ENCODE data around the gene CAMKMT. TPM values are rescaled to one million over a fixed set of nuclear protein-coding genes. Genes with fewer than 3 reads are reported as not detected.
"Not testable (repeated sequence)": the region's sequence is repeated elsewhere in the genome, so short reads cannot be mapped to it uniquely, and the experiment has no call there.

The CAMKMT gene
- total and polyA plus RNA-seq, 2 donors (not counting 1 experiment from before 2014, with no cell fraction given): 6.2 to 23.3 TPM

- no CpG with 5 or more reads among the region's 3 CpGs for WGBS (ENCODE audit: insufficient coverage)
- no peak overlapping the region for H3K27ac Mint-ChIP-seq
- peaks cover 15% of the 10 kb centered on the region for H3K4me1 Mint-ChIP-seq
- no peak for DNase-seq
- no peak overlapping the region for H3K4me3 Mint-ChIP-seq
- no peaks in the 10 kb centered on the region for H3K36me3 ChIP-seq (replicated peaks in 1 of 2; ENCODE audit: control extremely low read depth in 1 of 2, control insufficient read depth in 1 of 2, extremely low read depth in 1 of 2, insufficient read depth in 2 of 2, low read length in 1 of 2)
- H2AFZ ChIP-seq (ENCODE audit: insufficient read depth, low read depth, low read length, poor library complexity, severe bottlenecking): no peak overlapping the region
- H3K27me3 ChIP-seq (replicated peaks in 1 of 4; ENCODE audit: control extremely low read depth in 1 of 4, control insufficient read depth in 3 of 4, insufficient read depth in 4 of 4, low read length in 3 of 4): no peaks in the 10 kb centered on the region
- no peaks in the 10 kb centered on the region for H3K9me3 ChIP-seq (ENCODE audit: control extremely low read depth in 1 of 3, control insufficient read depth in 2 of 3, insufficient read depth in 1 of 3, low read length in 2 of 3)
- no peak overlapping the region for H3K4me3 ChIP-seq (ENCODE audit: control extremely low read depth in 1 of 5, extremely low read depth in 1 of 5, insufficient read depth in 1 of 5, low read depth in 2 of 5, low read length in 4 of 5)
- H3K79me2 ChIP-seq (ENCODE audit: control insufficient read depth, insufficient read depth, low read length): no peaks in the 10 kb centered on the region
- no peak overlapping the region for H3K27ac ChIP-seq (ENCODE audit: low read length in 2 of 2)
- no peaks in the 10 kb centered on the region for H3K27me3 Mint-ChIP-seq
- no peak overlapping the region for H3K9ac ChIP-seq (ENCODE audit: low read length)
- TF ChIP-seq, protein P1, sequence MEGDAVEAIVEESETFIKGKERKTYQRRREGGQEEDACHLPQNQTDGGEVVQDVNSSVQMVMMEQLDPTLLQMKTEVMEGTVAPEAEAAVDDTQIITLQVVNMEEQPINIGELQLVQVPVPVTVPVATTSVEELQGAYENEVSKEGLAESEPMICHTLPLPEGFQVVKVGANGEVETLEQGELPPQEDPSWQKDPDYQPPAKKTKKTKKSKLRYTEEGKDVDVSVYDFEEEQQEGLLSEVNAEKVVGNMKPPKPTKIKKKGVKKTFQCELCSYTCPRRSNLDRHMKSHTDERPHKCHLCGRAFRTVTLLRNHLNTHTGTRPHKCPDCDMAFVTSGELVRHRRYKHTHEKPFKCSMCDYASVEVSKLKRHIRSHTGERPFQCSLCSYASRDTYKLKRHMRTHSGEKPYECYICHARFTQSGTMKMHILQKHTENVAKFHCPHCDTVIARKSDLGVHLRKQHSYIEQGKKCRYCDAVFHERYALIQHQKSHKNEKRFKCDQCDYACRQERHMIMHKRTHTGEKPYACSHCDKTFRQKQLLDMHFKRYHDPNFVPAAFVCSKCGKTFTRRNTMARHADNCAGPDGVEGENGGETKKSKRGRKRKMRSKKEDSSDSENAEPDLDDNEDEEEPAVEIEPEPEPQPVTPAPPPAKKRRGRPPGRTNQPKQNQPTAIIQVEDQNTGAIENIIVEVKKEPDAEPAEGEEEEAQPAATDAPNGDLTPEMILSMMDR (IDR thresholded peaks at IDR 0.05): no peak
- TF ChIP-seq EZH2 (IDR thresholded peaks at IDR 0.05; ENCODE audit: borderline replicate concordance, insufficient read depth, low read depth, low read length, poor library complexity, severe bottlenecking): no peak
- H3K9me3 Mint-ChIP-seq (ENCODE audit: insufficient read depth): no peaks in the 10 kb centered on the region
- ChIA-PET POLR2A (no interaction called here), CTCF (interaction anchor here (1.4 kb wide), 1 partner anchor 21 kb away, joined by 4 read pairs; no protein-coding TSS in a partner anchor)
- no peaks in the 10 kb centered on the region for H4K20me1 ChIP-seq (ENCODE audit: control insufficient read depth, insufficient read depth, low read length, poor library complexity, severe bottlenecking)
- intact Hi-C loops (cut with micrococcal nuclease): no loop called here
- no peak overlapping the region for H3K4me2 ChIP-seq (replicated peaks; ENCODE audit: low read depth, low read length, poor library complexity, severe bottlenecking)
- no peak for ATAC-seq (ENCODE audit: low read depth)
- H3K4me1 ChIP-seq (ENCODE audit: control insufficient read depth in 2 of 2, insufficient read depth in 2 of 2, low read length in 2 of 2): peaks cover 4 to 8% of the 10 kb centered on the region in 2 donors
Measured at GRCh38 chr2:44580875-44581515, 219.2 kb downstream of the CAMKMT start.

- H3K27me3 ChIP-seq (replicated peaks in 1 of 4; ENCODE audit: control extremely low read depth in 1 of 4, control insufficient read depth in 3 of 4, insufficient read depth in 4 of 4, low read length in 3 of 4): no peaks in the 10 kb centered on the region
- Mint-ChIP-seq H3K9me3 (ENCODE audit: insufficient read depth) (no peaks in the 10 kb centered on the region), H3K4me1 (peaks cover 15% of the 10 kb centered on the region), H3K4me3 (no peak overlapping the region), H3K27me3 (no peaks in the 10 kb centered on the region), H3K27ac (no peak overlapping the region)
- no peak for DNase-seq
- H3K27ac ChIP-seq (ENCODE audit: low read length in 2 of 2): no peak overlapping the region
- no peak for ATAC-seq (ENCODE audit: low read depth)
- no peaks in the 10 kb centered on the region for H4K20me1 ChIP-seq (ENCODE audit: control insufficient read depth, insufficient read depth, low read length, poor library complexity, severe bottlenecking)
- H2AFZ ChIP-seq (ENCODE audit: insufficient read depth, low read depth, low read length, poor library complexity, severe bottlenecking): no peak overlapping the region
- ChIA-PET CTCF (interaction anchor here (1.0 kb wide), 1 partner anchor 22 kb away, joined by 3 read pairs; no protein-coding TSS in a partner anchor), POLR2A (no interaction called here)
- no peak overlapping the region for H3K9ac ChIP-seq (ENCODE audit: low read length)
- no peak overlapping the region for H3K4me2 ChIP-seq (replicated peaks; ENCODE audit: low read depth, low read length, poor library complexity, severe bottlenecking)
- H3K9me3 ChIP-seq (ENCODE audit: control extremely low read depth in 1 of 3, control insufficient read depth in 2 of 3, insufficient read depth in 1 of 3, low read length in 2 of 3): no peaks in the 10 kb centered on the region
- TF ChIP-seq EZH2 (IDR thresholded peaks at IDR 0.05; ENCODE audit: borderline replicate concordance, insufficient read depth, low read depth, low read length, poor library complexity, severe bottlenecking): no peak
- TF ChIP-seq, protein P1 (IDR thresholded peaks at IDR 0.05): no peak
- no peaks in the 10 kb centered on the region for H3K36me3 ChIP-seq (replicated peaks in 1 of 2; ENCODE audit: control extremely low read depth in 1 of 2, control insufficient read depth in 1 of 2, extremely low read depth in 1 of 2, insufficient read depth in 2 of 2, low read length in 1 of 2)
- H3K79me2 ChIP-seq (ENCODE audit: control insufficient read depth, insufficient read depth, low read length): no peaks in the 10 kb centered on the region
- intact Hi-C loops (cut with micrococcal nuclease): no loop called here
- no peak overlapping the region for H3K4me3 ChIP-seq (ENCODE audit: control extremely low read depth in 1 of 5, extremely low read depth in 1 of 5, insufficient read depth in 1 of 5, low read depth in 2 of 5, low read length in 4 of 5)
- WGBS (ENCODE audit: insufficient coverage): no CpG with 5 or more reads among the region's 3 CpGs
- peaks cover 4 to 8% of the 10 kb centered on the region in 2 donors for H3K4me1 ChIP-seq (ENCODE audit: control insufficient read depth in 2 of 2, insufficient read depth in 2 of 2, low read length in 2 of 2)
Measured at GRCh38 chr2:44582363-44583008, 220.7 kb downstream of the CAMKMT start.

GRCh38 chr2:44595615-44596014 is 233.9 kb downstream of the CAMKMT start:
- H3K4me3 ChIP-seq (ENCODE audit: control extremely low read depth in 1 of 5, extremely low read depth in 1 of 5, insufficient read depth in 1 of 5, low read depth in 2 of 5, low read length in 4 of 5); H3K27me3 ChIP-seq (replicated peaks in 1 of 4; ENCODE audit: control extremely low read depth in 1 of 4, control insufficient read depth in 3 of 4, insufficient read depth in 4 of 4, low read length in 3 of 4); POLR2A ChIA-PET; H3K4me2 ChIP-seq (replicated peaks; ENCODE audit: low read depth, low read length, poor library complexity, severe bottlenecking); H3K79me2 ChIP-seq (ENCODE audit: control insufficient read depth, insufficient read depth, low read length); H3K9me3 ChIP-seq (ENCODE audit: control extremely low read depth in 1 of 3, control insufficient read depth in 2 of 3, insufficient read depth in 1 of 3, low read length in 2 of 3); DNase-seq; ATAC-seq (ENCODE audit: low read depth); H3K4me3 Mint-ChIP-seq; H3K4me1 ChIP-seq (ENCODE audit: control insufficient read depth in 2 of 2, insufficient read depth in 2 of 2, low read length in 2 of 2); H2AFZ ChIP-seq (ENCODE audit: insufficient read depth, low read depth, low read length, poor library complexity, severe bottlenecking); intact Hi-C loops (cut with micrococcal nuclease); H4K20me1 ChIP-seq (ENCODE audit: control insufficient read depth, insufficient read depth, low read length, poor library complexity, severe bottlenecking); H3K9ac ChIP-seq (ENCODE audit: low read length); H3K27ac Mint-ChIP-seq; H3K4me1 Mint-ChIP-seq; H3K27me3 Mint-ChIP-seq; H3K27ac ChIP-seq (ENCODE audit: low read length in 2 of 2); H3K9me3 Mint-ChIP-seq (ENCODE audit: insufficient read depth); H3K36me3 ChIP-seq (replicated peaks in 1 of 2; ENCODE audit: control extremely low read depth in 1 of 2, control insufficient read depth in 1 of 2, extremely low read depth in 1 of 2, insufficient read depth in 2 of 2, low read length in 1 of 2): not testable (repeated sequence)
- no CpG with 5 or more reads among the region's 2 CpGs for WGBS (ENCODE audit: insufficient coverage)
- CTCF ChIA-PET: interaction anchor here (0.7 kb wide), 1 partner anchor 209 kb away, joined by 3 read pairs; no protein-coding TSS in a partner anchor

Data from B cell (primary cell).